ENCODE data around the gene PIP5K1C.

PIP5K1C gene, protein sequence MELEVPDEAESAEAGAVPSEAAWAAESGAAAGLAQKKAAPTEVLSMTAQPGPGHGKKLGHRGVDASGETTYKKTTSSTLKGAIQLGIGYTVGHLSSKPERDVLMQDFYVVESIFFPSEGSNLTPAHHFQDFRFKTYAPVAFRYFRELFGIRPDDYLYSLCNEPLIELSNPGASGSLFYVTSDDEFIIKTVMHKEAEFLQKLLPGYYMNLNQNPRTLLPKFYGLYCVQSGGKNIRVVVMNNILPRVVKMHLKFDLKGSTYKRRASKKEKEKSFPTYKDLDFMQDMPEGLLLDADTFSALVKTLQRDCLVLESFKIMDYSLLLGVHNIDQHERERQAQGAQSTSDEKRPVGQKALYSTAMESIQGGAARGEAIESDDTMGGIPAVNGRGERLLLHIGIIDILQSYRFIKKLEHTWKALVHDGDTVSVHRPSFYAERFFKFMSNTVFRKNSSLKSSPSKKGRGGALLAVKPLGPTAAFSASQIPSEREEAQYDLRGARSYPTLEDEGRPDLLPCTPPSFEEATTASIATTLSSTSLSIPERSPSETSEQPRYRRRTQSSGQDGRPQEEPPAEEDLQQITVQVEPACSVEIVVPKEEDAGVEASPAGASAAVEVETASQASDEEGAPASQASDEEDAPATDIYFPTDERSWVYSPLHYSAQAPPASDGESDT

DNA sequence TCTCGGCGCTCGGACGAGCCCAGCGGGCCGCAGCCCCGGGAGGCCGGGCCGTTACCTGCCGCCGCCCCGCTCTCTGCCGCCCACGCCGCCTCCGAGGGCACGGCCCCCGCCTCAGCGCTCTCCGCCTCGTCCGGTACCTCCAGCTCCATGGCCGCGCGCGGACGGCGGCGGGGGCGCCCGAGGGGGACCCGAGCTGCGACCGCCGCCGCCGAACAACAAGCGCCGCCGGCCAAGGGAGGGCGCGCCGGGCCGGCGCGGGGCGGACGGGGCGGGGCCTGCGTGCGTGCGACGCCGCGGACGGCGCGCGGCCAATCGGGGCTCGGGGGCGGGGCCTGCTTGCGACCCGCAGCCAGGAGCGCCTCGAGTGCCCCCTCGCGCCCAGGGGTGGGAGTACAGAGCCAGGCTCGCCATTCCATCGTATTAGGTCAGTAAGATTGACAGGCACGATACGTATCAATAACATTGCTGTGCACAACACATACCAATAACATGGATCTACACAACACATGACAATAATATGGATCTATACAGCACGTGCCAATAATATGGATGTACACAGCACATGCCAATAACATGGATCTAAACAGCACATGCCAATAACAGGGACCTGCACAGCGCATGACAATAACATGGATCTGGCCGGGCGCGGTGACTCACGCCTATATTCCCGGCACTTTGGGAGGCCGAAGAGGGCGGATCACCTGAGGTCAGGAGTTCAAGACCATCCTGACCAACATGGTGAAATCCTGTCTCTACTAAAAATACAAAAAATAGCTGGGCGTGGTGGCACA is at the start of gene PIP5K1C:
Gene PIP5K1C (minus strand): TSS at position 227 of the 791 bp plus-strand sequence. CDS start 78 bp downstream, at position 149.
- DNase-seq (ENCODE audit: low read depth in 2 of 2), result peak; percentile 84 to 96

DNA sequence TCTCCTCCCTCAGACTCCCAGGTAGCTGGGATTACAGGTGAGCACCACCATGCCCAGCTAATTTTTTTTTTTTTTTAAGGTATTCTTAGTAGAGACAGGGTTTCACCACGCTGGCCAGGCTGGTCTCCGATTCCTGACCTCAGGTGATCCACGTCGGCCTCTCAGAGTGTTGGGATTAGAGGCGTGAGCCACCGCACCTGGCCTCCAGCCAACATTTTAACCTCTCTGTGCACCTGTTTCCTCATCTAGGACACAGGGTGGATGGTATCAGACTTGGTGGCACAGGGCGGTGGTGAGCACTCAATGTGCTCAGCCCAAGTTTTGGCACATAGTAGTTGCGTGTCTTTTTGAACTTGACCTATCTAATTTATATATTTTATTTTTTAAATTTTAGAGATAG is 48.7 kb upstream of the PIP5K1C start:
- DNase-seq (ENCODE audit: low read depth in 2 of 2), result no peak

DNA sequence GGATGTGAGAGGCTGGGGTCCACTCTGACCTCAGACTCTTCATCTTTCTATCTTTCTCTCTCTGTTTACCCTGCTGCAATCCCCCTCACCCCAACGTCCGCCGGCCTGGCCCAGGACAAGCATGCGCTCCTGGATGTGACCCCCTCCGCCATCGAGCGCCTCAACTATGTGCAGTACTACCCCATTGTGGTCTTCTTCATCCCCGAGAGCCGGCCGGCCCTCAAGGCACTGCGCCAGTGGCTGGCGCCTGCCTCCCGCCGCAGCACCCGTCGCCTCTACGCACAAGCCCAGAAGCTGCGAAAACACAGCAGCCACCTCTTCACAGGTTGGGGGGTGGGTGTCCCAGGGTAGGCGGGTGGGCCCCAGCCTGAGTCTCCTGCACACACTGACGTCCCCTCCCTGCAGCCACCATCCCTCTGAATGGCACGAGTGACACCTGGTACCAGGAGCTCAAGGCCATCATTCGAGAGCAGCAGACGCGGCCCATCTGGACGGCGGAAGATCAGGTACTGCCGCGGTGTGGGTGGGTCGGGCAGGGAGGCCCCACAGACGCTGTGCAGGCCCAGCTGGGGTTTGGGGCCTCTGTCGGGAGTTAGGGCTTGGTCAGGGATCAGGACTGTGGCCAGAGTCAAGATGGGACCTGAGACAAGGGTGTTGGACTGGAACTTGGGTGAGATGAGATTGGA is 46.2 kb upstream of the PIP5K1C start:
- DNase-seq (ENCODE audit: low read depth in 2 of 2), result no peak

DNA sequence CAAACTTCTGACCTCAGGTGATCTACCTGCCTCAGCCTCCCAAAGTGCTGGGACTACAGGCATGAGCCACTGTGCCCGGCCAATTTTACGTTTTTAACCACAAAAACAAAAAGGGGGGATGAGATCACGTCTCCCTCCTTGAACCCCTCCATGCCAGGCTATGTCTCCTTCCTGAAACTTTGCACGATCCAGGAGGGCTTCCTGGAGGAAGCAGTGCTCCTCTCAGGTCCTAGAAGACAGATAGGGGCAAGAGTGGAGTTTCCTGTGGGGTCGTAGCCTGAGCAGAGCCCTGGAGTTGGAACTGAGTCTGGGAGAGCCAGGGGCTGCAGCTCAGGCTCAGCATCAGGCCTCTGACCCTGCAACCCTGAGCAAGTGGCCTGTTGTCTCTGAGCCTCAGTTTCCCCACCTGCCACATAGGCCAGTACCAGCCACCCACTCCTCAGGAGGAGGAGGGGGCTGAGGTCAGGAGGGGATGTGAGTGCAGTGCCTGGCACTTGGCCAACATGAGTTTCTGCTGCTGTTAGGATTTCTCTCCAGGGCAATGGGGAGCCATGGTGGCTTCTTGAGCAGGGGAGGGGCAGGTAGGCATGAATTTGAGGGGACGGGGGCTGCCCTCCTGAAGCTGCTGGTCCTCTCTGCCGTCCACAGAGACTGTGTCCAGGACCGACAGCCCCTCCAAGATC is 45.2 kb upstream of the PIP5K1C start:
- DNase-seq (ENCODE audit: low read depth in 2 of 2), result no peak

DNA sequence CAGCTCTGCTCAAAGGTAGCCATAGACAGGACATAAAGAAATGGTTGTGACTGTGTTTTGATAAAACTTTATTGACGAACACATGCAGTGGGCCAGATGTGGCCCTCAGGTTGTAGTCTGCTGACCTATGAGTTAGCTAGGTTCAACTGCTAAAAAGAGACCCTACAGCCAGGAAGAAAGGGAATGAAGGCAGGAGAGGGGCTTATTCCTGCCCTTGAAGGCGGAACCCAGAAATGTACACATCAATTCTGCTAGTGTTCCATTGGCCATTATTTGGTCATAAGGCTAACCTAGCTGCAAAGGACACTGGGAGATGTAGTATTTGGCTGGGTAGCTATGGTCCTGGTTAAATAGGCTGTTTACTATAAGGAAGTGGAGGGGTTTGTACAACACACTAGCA is 43.2 kb upstream of the PIP5K1C start:
- no peak for DNase-seq (ENCODE audit: low read depth in 2 of 2)

DNA sequence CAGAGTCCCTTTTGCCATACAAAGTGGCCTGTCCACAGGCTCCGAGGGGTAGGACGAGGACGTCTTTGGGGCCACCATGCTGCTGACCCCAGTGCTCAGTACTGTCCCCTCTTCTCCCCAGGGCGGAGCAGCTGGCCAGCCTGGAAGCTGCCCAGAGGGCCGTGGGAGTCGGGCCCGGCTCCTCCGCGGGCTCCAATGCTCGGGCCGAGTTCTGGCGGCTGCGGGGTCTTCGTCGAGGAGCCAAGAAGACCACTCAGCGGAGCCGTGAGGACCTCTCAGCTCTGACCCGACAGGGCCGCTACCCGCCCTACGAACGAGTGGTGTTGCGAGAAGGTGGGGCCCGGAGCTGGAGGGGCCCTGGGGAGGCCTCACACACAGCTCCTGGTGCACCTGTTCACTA is 40.2 kb upstream of the PIP5K1C start:
- DNase-seq (ENCODE audit: low read depth in 2 of 2), result no peak

DNA sequence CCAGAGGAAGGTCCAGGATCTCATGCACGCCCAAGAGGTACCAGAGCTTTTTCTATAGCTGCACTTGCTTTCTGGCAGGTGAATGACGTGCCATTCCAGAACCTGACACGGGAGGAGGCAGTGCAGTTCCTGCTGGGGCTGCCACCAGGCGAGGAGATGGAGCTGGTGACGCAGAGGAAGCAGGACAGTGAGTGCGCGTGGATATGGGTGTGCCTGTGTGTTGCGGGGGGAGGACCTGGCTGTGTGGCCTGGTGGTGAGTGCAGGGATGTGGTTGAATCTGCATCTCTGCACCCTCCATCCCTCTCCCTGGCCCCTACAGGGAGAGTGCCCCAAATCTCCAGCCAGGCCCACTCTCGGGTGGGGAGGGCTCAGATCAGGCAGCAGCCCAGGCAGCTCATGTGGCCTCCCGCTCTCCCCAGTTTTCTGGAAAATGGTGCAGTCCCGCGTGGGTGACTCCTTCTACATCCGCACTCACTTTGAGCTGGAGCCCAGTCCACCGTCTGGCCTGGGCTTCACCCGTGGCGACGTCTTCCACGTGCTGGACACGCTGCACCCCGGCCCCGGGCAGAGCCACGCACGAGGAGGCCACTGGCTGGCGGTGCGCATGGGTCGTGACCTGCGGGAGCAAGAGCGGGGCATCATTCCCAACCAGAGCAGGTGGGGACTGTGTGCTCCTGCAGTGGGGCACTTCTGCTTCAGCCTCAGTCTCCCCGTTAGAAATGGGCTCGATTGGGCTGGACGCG is 38.4 kb upstream of the PIP5K1C start:
- DNase-seq (ENCODE audit: low read depth in 2 of 2), result no peak

DNA sequence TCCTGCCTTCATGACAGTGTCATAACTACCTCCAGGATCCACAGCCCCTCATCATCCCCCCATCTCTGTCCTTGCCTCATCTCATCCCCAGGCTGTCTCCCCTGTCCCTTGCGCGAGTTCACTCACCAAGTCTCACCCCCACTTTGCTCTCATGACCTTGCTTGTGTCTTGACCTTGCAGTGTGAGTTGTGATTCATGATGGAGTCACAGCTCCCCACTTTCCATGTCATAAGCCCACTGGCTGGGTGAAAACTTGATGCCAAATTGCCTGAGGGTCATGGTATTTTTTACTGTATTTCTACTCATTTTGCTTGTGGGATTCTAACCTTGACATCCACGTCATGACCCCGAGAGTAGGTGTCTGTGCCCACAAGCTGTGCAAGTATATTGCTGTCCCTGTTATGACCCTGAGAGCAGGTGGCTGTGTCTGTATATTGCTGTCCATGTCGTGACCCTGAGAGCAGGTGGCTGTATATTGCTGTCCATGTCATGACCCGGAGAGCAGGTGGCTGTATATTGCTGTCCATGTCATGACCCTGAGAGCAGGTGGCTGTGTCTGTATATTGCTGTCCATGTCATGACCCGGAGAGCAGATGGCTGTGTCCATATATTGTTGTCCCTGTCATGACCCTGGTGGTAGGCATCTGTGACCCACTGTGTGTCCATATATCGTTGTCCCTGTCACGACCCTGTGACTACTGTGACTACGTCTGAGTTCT is 37.4 kb upstream of the PIP5K1C start:
- no peak for DNase-seq (ENCODE audit: low read depth in 2 of 2)

DNA sequence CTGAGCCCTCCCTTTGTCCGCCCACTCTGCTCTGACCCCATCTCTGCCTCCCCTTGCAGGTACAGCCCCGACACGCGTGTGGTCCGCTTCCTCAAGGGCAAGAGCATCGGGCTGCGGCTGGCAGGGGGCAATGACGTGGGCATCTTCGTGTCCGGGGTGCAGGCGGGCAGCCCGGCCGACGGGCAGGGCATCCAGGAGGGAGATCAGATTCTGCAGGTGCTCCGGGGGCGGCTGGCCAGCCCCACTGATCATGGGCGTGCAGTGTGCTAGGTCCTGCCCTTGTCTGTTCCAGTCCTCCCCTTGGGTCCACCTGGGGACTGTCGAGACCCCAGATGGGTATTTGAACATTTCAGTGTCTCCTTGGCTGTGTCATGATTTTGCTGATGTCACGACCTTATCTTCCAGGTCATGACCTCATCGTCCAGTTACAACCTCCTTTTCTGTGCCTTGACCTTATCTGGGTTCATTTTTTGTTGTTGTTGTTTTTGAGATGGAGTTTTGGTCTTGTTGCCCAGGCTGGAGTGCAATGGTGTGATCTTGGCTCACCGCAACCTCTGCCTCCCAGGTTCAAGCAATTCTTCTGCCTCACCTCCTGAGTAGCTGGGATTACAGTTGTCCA is 35.9 kb upstream of the PIP5K1C start:
- no peak for DNase-seq (ENCODE audit: low read depth in 2 of 2)

DNA sequence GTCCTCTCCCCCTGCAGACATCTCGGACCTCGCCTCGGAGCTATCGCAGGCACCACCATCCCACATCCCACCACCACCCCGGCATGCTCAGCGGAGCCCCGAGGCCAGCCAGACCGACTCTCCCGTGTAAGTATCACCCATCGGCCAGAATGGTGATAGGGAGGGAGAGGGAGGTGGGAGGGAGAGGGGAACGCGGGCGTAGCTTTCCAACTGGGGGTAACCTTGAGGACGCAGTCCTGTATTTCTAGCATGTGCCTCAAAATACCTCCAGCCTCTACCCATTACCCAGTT is 34.0 kb upstream of the PIP5K1C start:
- no peak for DNase-seq (ENCODE audit: low read depth in 2 of 2)

DNA sequence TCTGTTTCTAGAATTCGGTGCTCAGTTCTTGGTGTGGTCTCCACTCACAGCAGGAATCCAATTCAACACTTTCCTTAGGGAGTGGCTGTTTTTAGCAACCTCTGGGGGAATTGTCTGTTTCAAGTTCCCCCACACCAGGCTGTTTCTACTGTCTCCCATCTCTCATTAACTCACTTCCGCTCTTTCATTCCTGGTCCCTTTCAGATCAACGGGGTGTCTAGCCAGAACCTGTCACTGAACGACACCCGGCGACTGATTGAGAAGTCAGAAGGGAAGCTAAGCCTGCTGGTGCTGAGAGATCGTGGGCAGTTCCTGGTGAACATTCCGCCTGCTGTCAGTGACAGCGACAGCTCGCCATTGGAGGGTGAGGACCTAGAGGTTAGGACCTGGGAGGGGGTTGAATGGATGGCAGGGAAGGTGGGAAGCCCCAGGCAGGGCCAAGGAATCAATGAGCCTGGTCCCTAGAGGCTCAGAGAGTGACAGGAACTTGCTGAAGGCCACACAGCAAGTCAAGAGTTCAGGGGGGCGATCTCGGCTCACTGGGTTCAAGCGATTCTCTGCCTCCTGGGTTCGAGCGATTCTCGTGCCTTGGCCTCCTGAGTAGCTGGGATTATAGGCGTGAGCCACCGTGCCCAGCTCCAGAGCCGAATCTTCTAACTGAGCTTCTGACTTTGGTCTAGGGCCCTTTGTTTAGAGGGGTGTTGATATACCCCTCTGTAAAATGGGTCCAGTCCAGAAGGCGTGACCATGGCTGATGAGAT is 33.5 kb upstream of the PIP5K1C start:
- DNase-seq (ENCODE audit: low read depth in 2 of 2), result no peak

DNA sequence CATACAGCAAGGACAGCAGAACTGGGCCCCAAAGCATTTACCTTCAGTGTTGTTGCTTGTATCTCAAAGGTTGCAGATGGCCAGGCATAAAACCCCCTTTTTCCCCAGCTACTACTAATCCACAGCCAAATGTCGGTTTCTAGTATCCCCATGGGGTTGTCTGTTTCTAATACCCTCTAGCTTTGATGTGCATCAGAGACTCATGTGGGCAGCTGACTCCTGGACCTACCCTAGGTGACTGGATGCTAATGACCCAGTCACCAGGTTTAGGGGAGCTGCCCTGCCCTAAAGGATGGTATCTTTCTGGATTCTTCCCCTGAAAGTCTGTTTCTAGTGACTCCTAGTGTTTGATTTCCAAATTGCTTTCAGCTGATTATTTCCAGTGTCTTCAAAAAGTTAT is 31.8 kb upstream of the PIP5K1C start:
- no peak for DNase-seq (ENCODE audit: low read depth in 2 of 2)

DNA sequence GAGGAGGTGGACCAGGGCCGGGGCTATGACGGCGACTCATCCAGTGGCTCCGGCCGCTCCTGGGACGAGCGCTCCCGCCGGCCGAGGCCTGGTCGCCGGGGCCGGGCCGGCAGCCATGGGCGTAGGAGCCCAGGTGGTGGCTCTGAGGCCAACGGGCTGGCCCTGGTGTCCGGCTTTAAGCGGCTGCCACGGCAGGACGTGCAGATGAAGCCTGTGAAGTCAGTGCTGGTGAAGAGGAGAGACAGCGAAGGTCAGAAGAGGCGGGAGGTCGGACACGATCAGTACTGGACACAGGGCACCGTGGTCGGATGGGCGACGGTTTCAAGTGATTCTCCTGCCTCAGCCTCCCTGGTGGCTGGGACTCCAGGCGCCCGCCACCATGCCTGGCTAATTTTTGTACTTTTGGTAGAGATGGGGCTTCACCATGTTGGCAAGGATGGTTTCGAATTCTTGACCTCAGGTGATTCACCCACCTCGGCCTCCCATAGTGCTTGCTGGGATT is 30.2 kb upstream of the PIP5K1C start:
- DNase-seq (ENCODE audit: low read depth in 2 of 2), result no peak

DNA sequence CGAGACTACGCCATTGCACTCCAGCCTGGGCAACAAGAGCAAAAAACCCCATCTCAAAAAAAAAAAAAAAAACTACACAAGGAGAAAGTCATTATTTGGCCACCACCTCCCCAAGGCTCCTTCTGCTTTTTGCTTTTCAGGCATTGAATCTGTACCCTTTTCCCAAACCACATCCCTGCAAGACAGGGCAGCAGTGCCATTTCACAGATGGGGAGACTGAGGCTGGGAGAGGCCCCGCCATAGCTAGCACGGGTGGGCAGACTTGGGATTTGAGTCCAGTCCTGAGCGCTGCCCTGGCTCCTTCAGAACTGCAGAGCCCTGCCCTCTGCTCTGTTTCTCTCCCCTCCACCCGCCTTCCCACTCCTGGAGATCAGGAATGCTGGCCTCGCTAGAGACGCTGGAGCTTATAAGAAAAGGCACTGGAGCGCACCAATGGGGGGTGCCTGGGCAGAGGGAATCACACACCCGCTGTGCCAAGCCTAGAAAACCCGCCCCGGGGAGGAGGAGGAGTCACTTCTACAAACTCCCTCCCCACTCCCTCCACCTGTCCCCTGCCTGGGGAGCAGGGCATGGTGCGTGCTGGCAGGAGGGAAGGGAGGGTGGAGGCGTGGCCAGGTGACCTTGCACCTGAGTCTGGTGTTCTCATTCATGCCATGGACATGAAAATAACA is 25.5 kb upstream of the PIP5K1C start:
- no peak for DNase-seq (ENCODE audit: low read depth in 2 of 2)

DNA sequence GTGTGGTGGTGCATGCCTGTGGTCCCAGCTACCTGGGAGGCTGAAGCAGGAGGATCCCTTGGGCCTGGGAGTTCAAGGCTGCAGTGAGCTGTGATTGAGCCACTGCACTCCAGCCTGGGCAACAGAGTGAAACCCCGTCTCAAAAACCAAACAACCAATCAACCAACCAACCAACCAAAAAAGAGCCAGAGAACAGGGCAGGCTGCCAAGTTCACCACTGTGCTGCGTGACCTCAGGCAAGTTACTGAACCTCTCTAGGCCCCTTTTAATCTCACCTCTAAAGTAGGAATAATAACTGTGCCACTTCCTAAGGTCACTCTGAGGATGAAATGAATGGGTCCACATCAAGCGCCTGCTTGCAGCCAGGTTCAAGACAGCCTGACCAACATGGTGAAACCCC is 24.9 kb upstream of the PIP5K1C start:
- DNase-seq (ENCODE audit: low read depth in 2 of 2), result no peak

DNA sequence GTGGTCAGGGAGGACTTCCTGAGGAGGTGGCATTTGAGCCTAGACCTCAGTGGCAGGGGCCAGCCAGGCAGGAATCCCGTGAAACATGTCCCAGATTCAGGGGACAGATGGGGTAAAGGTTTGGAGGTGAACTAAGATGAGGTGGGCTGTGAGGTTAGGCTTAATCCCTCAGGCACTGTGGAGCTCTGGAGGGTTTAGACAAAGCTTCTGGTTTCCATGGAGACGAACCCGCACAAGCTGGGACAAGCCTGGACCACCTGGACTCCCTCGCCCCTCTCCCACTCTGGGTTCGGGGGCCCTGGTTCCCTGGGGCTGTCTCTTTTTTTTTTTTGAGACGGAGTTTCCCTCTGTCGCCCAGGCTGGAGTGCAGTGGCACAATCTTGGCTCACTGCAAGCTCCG is 23.6 kb upstream of the PIP5K1C start:
- DNase-seq (ENCODE audit: low read depth in 2 of 2), result no peak

DNA sequence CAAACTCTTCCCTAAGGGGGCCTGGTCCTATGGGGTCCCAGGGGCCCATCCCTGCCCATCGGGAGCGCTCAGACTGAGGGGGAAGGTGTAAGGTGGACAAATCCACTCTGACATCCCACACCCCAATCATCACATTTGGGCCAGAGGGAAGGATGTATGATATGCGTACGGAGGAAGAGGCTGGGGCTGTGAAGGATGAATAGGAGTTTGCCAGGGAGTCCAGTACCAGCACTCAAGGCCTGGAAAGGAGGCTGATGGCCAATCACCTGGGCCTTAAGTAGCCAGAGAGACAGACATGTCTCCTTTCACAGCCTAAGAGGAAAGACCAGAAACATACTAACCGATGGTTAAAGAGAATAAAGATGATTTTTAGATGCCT is 22.8 kb upstream of the PIP5K1C start:
- DNase-seq (ENCODE audit: low read depth in 2 of 2), result no peak

DNA sequence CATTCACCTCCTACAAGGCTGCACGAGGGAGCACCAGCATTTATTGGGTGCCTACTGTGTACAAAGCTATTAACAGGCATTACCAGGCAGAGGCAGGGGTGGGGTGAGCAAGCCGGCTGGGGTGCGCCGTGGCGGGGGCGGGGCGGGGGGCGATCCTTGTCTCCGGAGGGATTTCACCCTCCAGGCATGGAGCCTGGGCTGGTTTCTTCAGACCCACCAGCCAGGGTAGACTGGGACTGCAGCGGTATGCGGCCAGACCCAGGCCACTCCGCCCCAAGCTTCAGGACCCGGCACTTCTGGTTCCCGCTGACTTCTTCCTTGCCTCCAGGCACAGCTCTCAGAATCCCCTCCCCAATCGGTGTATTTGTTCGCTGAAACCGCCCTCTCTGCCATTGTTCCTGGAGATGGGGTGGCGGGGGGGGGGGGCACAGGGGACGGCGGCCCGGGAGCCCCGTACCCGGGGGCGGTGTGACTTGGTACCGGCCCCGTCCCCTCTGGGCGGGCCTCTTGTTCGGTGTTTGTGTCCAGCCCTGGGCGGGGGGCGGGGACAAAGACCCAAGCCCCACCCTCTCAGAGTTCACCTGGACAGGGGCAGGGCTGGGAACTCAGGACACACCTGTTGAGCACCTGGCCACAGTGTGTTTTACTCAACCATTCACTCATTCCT is 22.3 kb upstream of the PIP5K1C start:
- DNase-seq (ENCODE audit: low read depth in 2 of 2), result no peak
